ENCODE measurements around the gene NUP214. TPM values are rescaled to one million over a fixed set of nuclear protein-coding genes. Genes with fewer than 3 reads are reported as not detected.
A peak's percentile ranks its signal among the peaks of the same experiment; 100 is the strongest.

NUP214 gene
- total and polyA plus RNA-seq, 7 experiments from 2014 or later: 18.2 to 116 (median 80.5) TPM

- H3K27me3 Mint-ChIP-seq: peaks cover 0 to 5% (median 0%) of the 10 kb centered on the region in 5 donors
- Histone ChIP-seq H3K4me3 (ENCODE audit: low read length) (no peak overlapping the region), H3K27me3 (ENCODE audit: control insufficient read depth in 2 of 2, insufficient read depth in 2 of 2, low read length in 2 of 2) (no peaks in the 10 kb centered on the region), H3K36me3 (ENCODE audit: control insufficient read depth in 2 of 3, insufficient read depth in 3 of 3, low read length in 3 of 3) (no peaks in the 10 kb centered on the region), H3K27ac (ENCODE audit: low read depth, low read length) (no peak overlapping the region), H3K9me3 (ENCODE audit: control insufficient read depth in 2 of 3, low read length in 3 of 3) (no peaks in the 10 kb centered on the region), H3K4me1 (ENCODE audit: control insufficient read depth in 2 of 2, insufficient read depth in 2 of 2, low read length in 2 of 2) (peaks cover 5% of the 10 kb centered on the region in 2 donors)
- peaks cover 0 to 12% (median 4%) of the 10 kb centered on the region in 5 donors for H3K36me3 Mint-ChIP-seq
- ChIA-PET POLR2A (interaction anchor here (1.5 to 20.4 kb wide), 3 partner anchors 8 to 23 kb away, joined by 5 to 886 read pairs (median 15); partner anchors contain the start of gene FAM78A), CTCF (interaction anchor here (0.7 kb wide), 1 partner anchor 30 kb away, joined by 4 read pairs; the partner anchor contains the start of gene FAM78A)
- no peak overlapping the region for H3K27ac Mint-ChIP-seq
- no peak for ATAC-seq
- H3K4me1 Mint-ChIP-seq: peaks cover 1 to 10% (median 5%) of the 10 kb centered on the region in 7 donors
- DNase-seq: no peak
- no peak overlapping the region for H3K4me3 Mint-ChIP-seq
- H3K9me3 Mint-ChIP-seq: peaks cover 0 to 4% (median 0%) of the 10 kb centered on the region in 11 donors
- intact Hi-C loops (cut with micrococcal nuclease): no loop called here
Observed at GRCh38 chr9:131246618-131247017, 121.2 kb downstream of the NUP214 start.

- ChIA-PET POLR2A (interaction anchor here (1.2 to 20.4 kb wide), 8 partner anchors 10 to 333 kb away, joined by 3 to 886 read pairs (median 6); partner anchors contain the start of gene FAM78A), CTCF (interaction anchor here (0.6 to 2.0 kb wide), 5 partner anchors 14 to 84 kb away, joined by 3 to 9 read pairs (median 3); no protein-coding TSS in a partner anchor)
- peaks cover 56% of the 10 kb centered on the region in 2 donors for H3K4me1 ChIP-seq (ENCODE audit: control insufficient read depth in 2 of 2, insufficient read depth in 2 of 2, low read length in 2 of 2)
- H3K36me3 ChIP-seq (ENCODE audit: control insufficient read depth in 2 of 3, insufficient read depth in 3 of 3, low read length in 3 of 3): no peaks in the 10 kb centered on the region
- peak overlapping the region; percentile 51 for H3K27ac ChIP-seq (ENCODE audit: low read depth, low read length)
- H3K9me3 ChIP-seq (ENCODE audit: control insufficient read depth in 2 of 3, low read length in 3 of 3): no peaks in the 10 kb centered on the region
- DNase-seq: no peak
- peaks cover 0 to 3% (median 0%) of the 10 kb centered on the region in 11 donors for H3K9me3 Mint-ChIP-seq
- intact Hi-C loops (cut with micrococcal nuclease): loop anchor here (1.0 to 10.0 kb wide), 9 partner anchors 14 to 483 kb away; no protein-coding TSS in a partner anchor
- H3K27me3 Mint-ChIP-seq: no peaks in the 10 kb centered on the region
- H3K4me3 ChIP-seq (ENCODE audit: low read length): peak overlapping the region; percentile 42
- H3K27ac Mint-ChIP-seq: peak overlapping the region in 6 of 9 donors; percentile 28 to 99 (median 94)
- peak overlapping the region; percentile 79 to 87 (median 85) for H3K4me3 Mint-ChIP-seq
- H3K36me3 Mint-ChIP-seq: peaks cover 0 to 4% (median 0%) of the 10 kb centered on the region in 5 donors
- no peaks in the 10 kb centered on the region for H3K27me3 ChIP-seq (ENCODE audit: control insufficient read depth in 2 of 2, insufficient read depth in 2 of 2, low read length in 2 of 2)
- no peak for ATAC-seq
- H3K4me1 Mint-ChIP-seq: peaks cover 6 to 60% (median 43%) of the 10 kb centered on the region in 7 donors
Observed at GRCh38 chr9:131252120-131252519, 126.7 kb downstream of the NUP214 start.

- ChIA-PET POLR2A (interaction anchor here (10.8 to 20.4 kb wide), 2 partner anchors 15 to 18 kb away, joined by 132 to 886 read pairs; partner anchors contain the start of gene FAM78A), CTCF (interaction anchor here (1.0 kb wide), 1 partner anchor 82 kb away, joined by 3 read pairs; no protein-coding TSS in a partner anchor)
- H3K4me1 ChIP-seq (ENCODE audit: control insufficient read depth in 2 of 2, insufficient read depth in 2 of 2, low read length in 2 of 2): peaks cover 63 to 73% of the 10 kb centered on the region in 2 donors
- Mint-ChIP-seq H3K4me3 (peak overlapping the region; percentile 23 to 87 (median 52)), H3K4me1 (peaks cover 13 to 74% (median 57%) of the 10 kb centered on the region in 7 donors), H3K9me3 (peaks cover 0 to 3% (median 0%) of the 10 kb centered on the region in 11 donors), H3K27ac (peak overlapping the region; percentile 80 to 99 (median 96)), H3K27me3 (no peaks in the 10 kb centered on the region), H3K36me3 (peaks cover 0 to 7% (median 0%) of the 10 kb centered on the region in 5 donors)
- no peaks in the 10 kb centered on the region for H3K9me3 ChIP-seq (ENCODE audit: control insufficient read depth in 2 of 3, low read length in 3 of 3)
- intact Hi-C loops (cut with micrococcal nuclease): loop anchor here (2.0 to 10.0 kb wide), 4 partner anchors 77 to 481 kb away; no protein-coding TSS in a partner anchor
- H3K27me3 ChIP-seq (ENCODE audit: control insufficient read depth in 2 of 2, insufficient read depth in 2 of 2, low read length in 2 of 2): no peaks in the 10 kb centered on the region
- peaks cover 0 to 7% (median 5%) of the 10 kb centered on the region in 3 experiments for H3K36me3 ChIP-seq (ENCODE audit: control insufficient read depth in 2 of 3, insufficient read depth in 3 of 3, low read length in 3 of 3)
- ATAC-seq: no peak
- no peak overlapping the region for H3K4me3 ChIP-seq (ENCODE audit: low read length)
- peak in 1 of 9 donors; percentile 7 for DNase-seq
- peak overlapping the region; percentile 16 for H3K27ac ChIP-seq (ENCODE audit: low read depth, low read length)
Observed at GRCh38 chr9:131253891-131254491, 128.6 kb downstream of the NUP214 start.

GRCh38 chr9:131254626-131255025 lies 129.2 kb downstream of the NUP214 start:
- no peaks in the 10 kb centered on the region for H3K9me3 ChIP-seq (ENCODE audit: control insufficient read depth in 2 of 3, low read length in 3 of 3)
- peak overlapping the region in 8 of 9 donors; percentile 76 to 99 (median 98) for H3K27ac Mint-ChIP-seq
- peaks cover 0 to 7% (median 0%) of the 10 kb centered on the region in 5 donors for H3K36me3 Mint-ChIP-seq
- DNase-seq: peak in 1 of 9 donors; percentile 6
- no peak overlapping the region for H3K4me3 ChIP-seq (ENCODE audit: low read length)
- peaks cover 63 to 73% of the 10 kb centered on the region in 2 donors for H3K4me1 ChIP-seq (ENCODE audit: control insufficient read depth in 2 of 2, insufficient read depth in 2 of 2, low read length in 2 of 2)
- POLR2A ChIA-PET: interaction anchor here (0.8 to 20.4 kb wide), 3 partner anchors 15 to 23 kb away, joined by 5 to 886 read pairs (median 132); partner anchors contain the start of gene FAM78A
- H3K27ac ChIP-seq (ENCODE audit: low read depth, low read length): peak overlapping the region; percentile 85
- intact Hi-C loops (cut with micrococcal nuclease): loop anchor here (5.0 to 10.0 kb wide), 4 partner anchors 77 to 480 kb away; partner anchors contain the start of gene POMT1 (in 1 of the 2)
- peaks cover 0 to 13% (median 9%) of the 10 kb centered on the region in 3 experiments for H3K36me3 ChIP-seq (ENCODE audit: control insufficient read depth in 2 of 3, insufficient read depth in 3 of 3, low read length in 3 of 3)
- no peaks in the 10 kb centered on the region for H3K27me3 Mint-ChIP-seq
- peaks cover 0 to 3% (median 0%) of the 10 kb centered on the region in 11 donors for H3K9me3 Mint-ChIP-seq
- no peak for ATAC-seq
- H3K27me3 ChIP-seq (ENCODE audit: control insufficient read depth in 2 of 2, insufficient read depth in 2 of 2, low read length in 2 of 2): no peaks in the 10 kb centered on the region
- H3K4me1 Mint-ChIP-seq: peaks cover 16 to 75% (median 61%) of the 10 kb centered on the region in 7 donors
- H3K4me3 Mint-ChIP-seq: peak overlapping the region; percentile 29 to 96 (median 68)
- CTCF ChIA-PET: interaction anchor here (1.0 kb wide), 1 partner anchor 82 kb away, joined by 3 read pairs; no protein-coding TSS in a partner anchor

GRCh38 chr9:131255676-131256197 lies 130.4 kb downstream of the NUP214 start:
- Histone ChIP-seq H3K27me3 (ENCODE audit: control insufficient read depth in 2 of 2, insufficient read depth in 2 of 2, low read length in 2 of 2) (no peaks in the 10 kb centered on the region), H3K27ac (ENCODE audit: low read depth, low read length) (peak overlapping the region; percentile 85), H3K4me3 (ENCODE audit: low read length) (peak overlapping the region; percentile 50), H3K36me3 (ENCODE audit: control insufficient read depth in 2 of 3, insufficient read depth in 3 of 3, low read length in 3 of 3) (peaks cover 0 to 24% (median 20%) of the 10 kb centered on the region in 3 experiments), H3K4me1 (ENCODE audit: control insufficient read depth in 2 of 2, insufficient read depth in 2 of 2, low read length in 2 of 2) (peaks cover 63 to 73% of the 10 kb centered on the region in 2 donors), H3K9me3 (ENCODE audit: control insufficient read depth in 2 of 3, low read length in 3 of 3) (no peaks in the 10 kb centered on the region)
- Mint-ChIP-seq H3K36me3 (peaks cover 0 to 12% (median 0%) of the 10 kb centered on the region in 5 donors), H3K27me3 (no peaks in the 10 kb centered on the region), H3K4me3 (peak overlapping the region; percentile 83 to 96 (median 88)), H3K4me1 (peaks cover 20 to 86% (median 68%) of the 10 kb centered on the region in 7 donors), H3K27ac (peak overlapping the region; percentile 93 to 99 (median 97)), H3K9me3 (peaks cover 0 to 3% (median 0%) of the 10 kb centered on the region in 11 donors)
- ChIA-PET CTCF (interaction anchor here (1.0 to 2.6 kb wide), 6 partner anchors 8 to 77 kb away, joined by 4 to 44 read pairs (median 6); no protein-coding TSS in a partner anchor), POLR2A (interaction anchor here (0.5 to 20.4 kb wide), 20 partner anchors 9 to 1774 kb away, joined by 3 to 886 read pairs (median 4); partner anchors contain the start of gene FAM78A)
- DNase-seq (peak in 1 of 9 donors; percentile 9), ATAC-seq (no peak)
- intact Hi-C loops (cut with micrococcal nuclease): loop anchor here (1.0 to 10.0 kb wide), 5 partner anchors 14 to 479 kb away; partner anchors contain the start of gene POMT1 (in 1 of the 2)
